H1 (cell line): ENCODE data around the gene RFNG. TPM values are rescaled to one million over a fixed set of nuclear protein-coding genes. Genes with fewer than 3 reads are reported as not detected.

ENCODE experiments used
- CTCF ChIA-PET: fragments of 300-600 bp; sonication (Branson Sonifier 250); formaldehyde crosslinking; loops from one replicate; lab custom pipeline; 2021; ENCODE audit not compliant: partially characterized antibody; lab: Charles Lee
- POLR2A ChIA-PET: fragments of 300-600 bp; sonication (Branson Sonifier 250); formaldehyde crosslinking; loops from one replicate; lab custom pipeline; 2021; ENCODE audit warnings: inconsistent platforms; ENCODE audit not compliant: partially characterized antibody; lab: Charles Lee
- DNase-seq, 2 experiments: peaks; one replicate each; pipeline versions ENCODE4 v3.0.0 to v3.0.0-alpha.2; 2010 to 2022; ENCODE audit warnings: low spot score in 2 of 2, low read depth in 1 of 2, mixed read lengths in 1 of 2
- FAIRE-seq: peaks from 2 replicates; lab custom pipeline; 2011; peaks lifted over from hg19 to GRCh38; lab: Jason Lieb, UNC
- H2AFZ ChIP-seq: 2 replicates; pipeline ENCODE4 v1.8.1; 2012; ENCODE audit warnings: low read length, inconsistent platforms
- H2AK5ac ChIP-seq: 2 replicates; pipeline ENCODE4 v1.6.1; 2013; ENCODE audit warnings: low read depth, low read length
- H2BK120ac ChIP-seq: replicated peaks from 2 replicates; pipeline ENCODE3; 2013; ENCODE audit warnings: low read depth, low read length, inconsistent platforms
- H2BK12ac ChIP-seq: 2 replicates; pipeline ENCODE4 v1.6.1; 2013; ENCODE audit warnings: low read depth, low read length
- H2BK15ac ChIP-seq: 2 replicates; pipeline ENCODE4 v1.6.1; 2013; ENCODE audit warnings: low read length
- H2BK20ac ChIP-seq: 2 replicates; pipeline ENCODE4 v1.6.1; 2013; ENCODE audit warnings: low read length
- H2BK5ac ChIP-seq: 2 replicates; pipeline ENCODE4 v1.6.1; 2013; ENCODE audit warnings: low read depth, low read length
- H3K14ac ChIP-seq: 2 replicates; pipeline ENCODE4 v1.6.1; 2013; ENCODE audit warnings: inconsistent platforms; ENCODE audit not compliant: insufficient read length
- H3K18ac ChIP-seq: 2 replicates; pipeline ENCODE4 v1.6.1; 2013; ENCODE audit warnings: low read length; ENCODE audit errors: extremely low read depth
- H3K23ac ChIP-seq: 2 replicates; pipeline ENCODE4 v1.6.1; 2013; ENCODE audit warnings: inconsistent platforms; ENCODE audit not compliant: insufficient read length
- H3K23me2 ChIP-seq: 2 replicates; pipeline ENCODE4 v1.6.1; 2013; ENCODE audit warnings: low read depth, low read length
- H3K27ac ChIP-seq: 2 replicates; pipeline ENCODE4 v1.6.1; 2011; ENCODE audit warnings: low read depth, low read length, inconsistent platforms
- H3K27me3 ChIP-seq, 4 experiments: replicated peaks in 1 of 4; 1 replicate in 1 of 4; 2 replicates in 3 of 4; pipeline versions ENCODE4 v1.6.1 to v1.8.1; 2011 to 2013; ENCODE audit warnings: low read length in 3 of 4, mild to moderate bottlenecking in 3 of 4, inconsistent platforms in 2 of 4, mixed read lengths in 2 of 4, moderate library complexity in 1 of 4; ENCODE audit not compliant: control insufficient read depth in 3 of 4, insufficient read depth in 3 of 4; ENCODE audit errors: extremely low read depth in 1 of 4
- H3K36me3 ChIP-seq, 4 experiments: 2 replicates each; pipeline versions ENCODE4 v1.6.1 to v1.8.1; 2011 to 2013; ENCODE audit warnings: mild to moderate bottlenecking in 4 of 4, low read length in 3 of 4, moderate library complexity in 2 of 4, control low read depth in 1 of 4, inconsistent platforms in 1 of 4; ENCODE audit not compliant: insufficient read depth in 4 of 4, control insufficient read depth in 2 of 4
- H3K4ac ChIP-seq: replicated peaks from 2 replicates; pipeline ENCODE3; 2013; ENCODE audit warnings: low read length, low read depth, mixed read lengths, inconsistent platforms; ENCODE audit not compliant: insufficient read length
- H3K4me1 ChIP-seq, 4 experiments: replicated peaks in 1 of 4; 1 replicate in 1 of 4; 2 replicates in 3 of 4; pipeline versions ENCODE4 v1.6.1 to v1.8.1; 2011 to 2013; ENCODE audit warnings: low read length in 3 of 4, inconsistent platforms in 2 of 4, mixed read lengths in 1 of 4; ENCODE audit not compliant: insufficient read depth in 4 of 4, control insufficient read depth in 3 of 4
- H3K4me2 ChIP-seq, 2 experiments: 2 replicates each; pipeline versions ENCODE4 v1.6.1 to v1.8.1; 2011 to 2013; ENCODE audit warnings: low read depth in 2 of 2, low read length in 2 of 2, control low read depth in 1 of 2, inconsistent platforms in 1 of 2, mild to moderate bottlenecking in 1 of 2; ENCODE audit not compliant: insufficient read depth in 1 of 2
- H3K4me3 ChIP-seq, 4 experiments: fragments of 200-600, 300-600 bp in 1 of 4; sonication (generic), shearing (Covaris generic), sonication (Bioruptor Twin) in 1 of 4; 2 replicates each; pipeline versions ENCODE4 v1.5.1 to v1.8.1; 2011 to 2016; ENCODE audit warnings: low read length in 4 of 4, low read depth in 3 of 4, control low read depth in 2 of 4, inconsistent platforms in 2 of 4, mild to moderate bottlenecking in 2 of 4, mixed read lengths in 1 of 4, moderate library complexity in 1 of 4; ENCODE audit not compliant: insufficient read depth in 2 of 4; ENCODE audit errors: extremely low read depth in 1 of 4
- H3K56ac ChIP-seq: replicated peaks from 2 replicates; pipeline ENCODE3; 2013; ENCODE audit warnings: low read depth, mild to moderate bottlenecking, mixed read lengths, low read length, inconsistent platforms; ENCODE audit not compliant: insufficient read length
- H3K79me1 ChIP-seq: 2 replicates; pipeline ENCODE4 v1.6.1; 2013; ENCODE audit warnings: low read depth, low read length, control low read depth
- H3K79me2 ChIP-seq, 2 experiments: 2 replicates each; pipeline versions ENCODE4 v1.6.1 to v1.8.1; 2012 to 2013; ENCODE audit warnings: low read length in 2 of 2, mild to moderate bottlenecking in 2 of 2, inconsistent platforms in 1 of 2; ENCODE audit not compliant: insufficient read depth in 2 of 2, control insufficient read depth in 1 of 2
- H3K9ac ChIP-seq, 4 experiments: replicated peaks in 1 of 4; 1 replicate in 1 of 4; 2 replicates in 3 of 4; pipeline versions ENCODE4 v1.6.1 to v1.8.1; 2011 to 2013; ENCODE audit warnings: low read depth in 3 of 4, low read length in 3 of 4, control low read depth in 2 of 4, mild to moderate bottlenecking in 2 of 4, moderate library complexity in 2 of 4, inconsistent platforms in 1 of 4; ENCODE audit errors: extremely low read depth in 1 of 4
- H3K9me3 ChIP-seq, 2 experiments: 2 replicates each; pipeline versions ENCODE4 v1.6.1 to v1.8.1; 2012 to 2013; ENCODE audit warnings: mild to moderate bottlenecking in 2 of 2, moderate library complexity in 2 of 2, control low read depth in 1 of 2, inconsistent platforms in 1 of 2, low read depth in 1 of 2, low read length in 1 of 2, mixed read lengths in 1 of 2; ENCODE audit not compliant: insufficient read depth in 2 of 2
- H4K20me1 ChIP-seq, 2 experiments: replicated peaks in 1 of 2; 2 replicates each; pipeline versions ENCODE3 to v1.8.1; 2011 to 2013; ENCODE audit warnings: inconsistent platforms in 2 of 2, low read length in 2 of 2, mild to moderate bottlenecking in 1 of 2; ENCODE audit not compliant: insufficient read depth in 2 of 2, control insufficient read depth in 1 of 2
- H4K5ac ChIP-seq: 2 replicates; pipeline ENCODE4 v1.6.1; 2013; ENCODE audit warnings: low read length, low read depth, mixed read lengths, inconsistent platforms; ENCODE audit not compliant: insufficient read length
- H4K8ac ChIP-seq: 2 replicates; pipeline ENCODE4 v1.8.0; 2013; ENCODE audit warnings: mild to moderate bottlenecking, moderate library complexity, low read length, inconsistent platforms; ENCODE audit not compliant: insufficient read depth; ENCODE audit errors: extremely low read depth
- H4K91ac ChIP-seq: replicated peaks from 2 replicates; pipeline ENCODE3; 2013; ENCODE audit warnings: low read length, mixed read lengths, inconsistent platforms; ENCODE audit not compliant: insufficient read length
- ASH2L ChIP-seq: fragments of 200-600, 300-600 bp; sonication (generic); IDR thresholded peaks from one replicate; pipeline ENCODE4 v1.7.1; 2017; ENCODE audit warnings: low read length
- BACH1 ChIP-seq: IDR thresholded peaks from 2 replicates; pipeline ENCODE4 v1.6.1; 2012; ENCODE audit warnings: low read length, improper control_type of control experiment
- E2F6 ChIP-seq: IDR thresholded peaks from 2 replicates; pipeline ENCODE4 v1.6.1; 2012; ENCODE audit warnings: inconsistent platforms
- GABPA ChIP-seq: IDR thresholded peaks from 2 replicates; pipeline ENCODE4 v1.6.1; 2011; ENCODE audit warnings: mild to moderate bottlenecking, low read length, moderate library complexity, borderline replicate concordance; ENCODE audit not compliant: insufficient read depth
- JUND ChIP-seq: IDR thresholded peaks from 2 replicates; pipeline ENCODE4 v1.6.1; 2011; ENCODE audit warnings: mild to moderate bottlenecking, improper control_type of control experiment, low read length
- SP1 ChIP-seq: IDR thresholded peaks from 2 replicates; pipeline ENCODE4 v1.6.1; 2011; ENCODE audit warnings: low read depth, low read length
- SP4 ChIP-seq: IDR thresholded peaks from 2 replicates; pipeline ENCODE4 v1.6.1; 2012; ENCODE audit warnings: low read length, inconsistent platforms
- whole genome bisulfite sequencing, 2 experiments: shearing (Covaris generic) in 1 of 2; methylation state at CpG; one replicate each; pipeline versions ENCODE4 v1.1.6 to v1.1.7; 2013 to 2015; ENCODE audit warnings: low lambda C conversion rate in 2 of 2, mixed read lengths in 2 of 2, inconsistent platforms in 1 of 2, low coverage in 1 of 2, missing lambda C conversion rate in 1 of 2; ENCODE audit not compliant: insufficient replicate concordance in 2 of 2, insufficient coverage in 1 of 2, insufficient read length in 1 of 2; ENCODE audit errors: extremely low coverage in 1 of 2, missing lambda C conversion rate in 1 of 2; 5-methylcytosine and 5-hydroxymethylcytosine counted together
- polyA plus RNA-seq, 7 experiments: library from polyadenylated mRNA; depleted of rRNA in 3 of 7; stranded (reverse) in 5 of 7; unstranded in 2 of 7; fragments of >200 nt in 5 of 7; fragments of 200-250 nt in 2 of 7; gene quantifications; 1 replicate in 5 of 7; 2 replicates in 1 of 7; 4 replicates in 1 of 7; pipeline versions ENCODE4 v1.2.1 to v1.2.3, GENCODE V29; 2011 to 2013; ENCODE audit warnings: missing spikeins in 2 of 7, mixed read lengths in 2 of 7
- total RNA-seq: library from RNA; stranded (reverse); fragmentation: NEBNext Ultra II Directional; extraction: Animal tissue kit (Norgen Biotek cat#: 25700); gene quantifications from 2 replicates; pipeline ENCODE4 v1.2.1, GENCODE V29; 2021

Gene RFNG
- total and polyA plus RNA-seq, 2 of the 8 experiments (the other 6 are each of a cell fraction or from before 2014, with no cell fraction given) = 26.7 to 28.4 TPM

- ChIA-PET POLR2A (interaction anchor here (6.5 to 16.2 kb wide), 3 partner anchors 7 to 18 kb away, joined by 48 to 161 read pairs (median 105); partner anchors contain the start of genes DUS1L, GPS1 and RFNG), CTCF (interaction anchor here (0.7 to 1.0 kb wide), 3 partner anchors 10 to 40 kb away, joined by 3 to 4 read pairs (median 3); no protein-coding TSS in a partner anchor)
- no peak overlapping the region for H2AFZ ChIP-seq
- no peak overlapping the region for H3K9ac ChIP-seq
- H3K4me2 ChIP-seq = no peak overlapping the region
- peaks cover 0 to 9% (median 1%) of the 10 kb centered on the region in 4 experiments; a peak in 2 of 8 replicates for H3K36me3 ChIP-seq
- no peak overlapping the region for H3K18ac ChIP-seq
- no peaks in the 10 kb centered on the region for H3K79me1 ChIP-seq
- H3K23ac ChIP-seq = no peak overlapping the region
- no peak overlapping the region for H3K27ac ChIP-seq
- H3K4me1 ChIP-seq = no peaks in the 10 kb centered on the region
- H3K9me3 ChIP-seq = no peaks in the 10 kb centered on the region
- no peak overlapping the region for H2BK12ac ChIP-seq
- H2BK120ac ChIP-seq = no peak overlapping the region
- DNase-seq (no peak), FAIRE-seq (no peak)
- no peak overlapping the region for H3K4ac ChIP-seq
- H4K91ac ChIP-seq = no peak overlapping the region
- no peak overlapping the region for H2BK15ac ChIP-seq
- H3K14ac ChIP-seq = no peak overlapping the region
- 85% methylated on average over 9 of the region's 9 CpGs; no CpG with 5 or more reads in 1 of the 2 experiments for WGBS, 2 experiments
- no peak overlapping the region for H2BK5ac ChIP-seq
- no peak overlapping the region for H2AK5ac ChIP-seq
- H3K56ac ChIP-seq = no peak overlapping the region
- H3K27me3 ChIP-seq = no peaks in the 10 kb centered on the region; a peak in 1 of 7 replicates
- H2BK20ac ChIP-seq = no peak overlapping the region
- no peaks in the 10 kb centered on the region for H3K23me2 ChIP-seq
- no peak overlapping the region for H4K8ac ChIP-seq
- no peak overlapping the region for H3K4me3 ChIP-seq
- no peak overlapping the region for H4K5ac ChIP-seq
- peaks cover 2 to 3% of the 10 kb centered on the region in 2 experiments for H4K20me1 ChIP-seq
- H3K79me2 ChIP-seq = no peaks in the 10 kb centered on the region
- TF ChIP-seq E2F6 = no peak
- no peak for TF ChIP-seq ASH2L
- no peak for TF ChIP-seq BACH1
- TF ChIP-seq SP1 = no peak
- TF ChIP-seq JUND = no peak
- TF ChIP-seq SP4 = no peak
- TF ChIP-seq GABPA = no peak
Measured at GRCh38 chr17:82073446-82073845, 21.8 kb upstream of the RFNG start.
